NB4 (cell line): Measurements from ENCODE around the gene TMEM95.

Experiments
- MYC ChIP-seq: IDR thresholded peaks from 2 replicates; pipeline ENCODE4 v1.6.1; 2011; ENCODE audit warnings: low read depth, low read length
- POLR2A ChIP-seq: IDR thresholded peaks from 2 replicates; pipeline ENCODE4 v1.6.1; 2011; ENCODE audit warnings: mild to moderate bottlenecking; ENCODE audit not compliant: insufficient read length; ENCODE audit errors: extremely low read depth
- TF ChIP-seq, protein P1 (sequence below): IDR thresholded peaks from 2 replicates; pipeline ENCODE4 v1.6.1; 2011; ENCODE audit warnings: low read depth, low read length
- TF ChIP-seq, protein P2 (sequence below): IDR thresholded peaks from one replicate; pipeline ENCODE4 v1.5.1; 2012; ENCODE audit warnings: low read depth, low read length

DNA sequence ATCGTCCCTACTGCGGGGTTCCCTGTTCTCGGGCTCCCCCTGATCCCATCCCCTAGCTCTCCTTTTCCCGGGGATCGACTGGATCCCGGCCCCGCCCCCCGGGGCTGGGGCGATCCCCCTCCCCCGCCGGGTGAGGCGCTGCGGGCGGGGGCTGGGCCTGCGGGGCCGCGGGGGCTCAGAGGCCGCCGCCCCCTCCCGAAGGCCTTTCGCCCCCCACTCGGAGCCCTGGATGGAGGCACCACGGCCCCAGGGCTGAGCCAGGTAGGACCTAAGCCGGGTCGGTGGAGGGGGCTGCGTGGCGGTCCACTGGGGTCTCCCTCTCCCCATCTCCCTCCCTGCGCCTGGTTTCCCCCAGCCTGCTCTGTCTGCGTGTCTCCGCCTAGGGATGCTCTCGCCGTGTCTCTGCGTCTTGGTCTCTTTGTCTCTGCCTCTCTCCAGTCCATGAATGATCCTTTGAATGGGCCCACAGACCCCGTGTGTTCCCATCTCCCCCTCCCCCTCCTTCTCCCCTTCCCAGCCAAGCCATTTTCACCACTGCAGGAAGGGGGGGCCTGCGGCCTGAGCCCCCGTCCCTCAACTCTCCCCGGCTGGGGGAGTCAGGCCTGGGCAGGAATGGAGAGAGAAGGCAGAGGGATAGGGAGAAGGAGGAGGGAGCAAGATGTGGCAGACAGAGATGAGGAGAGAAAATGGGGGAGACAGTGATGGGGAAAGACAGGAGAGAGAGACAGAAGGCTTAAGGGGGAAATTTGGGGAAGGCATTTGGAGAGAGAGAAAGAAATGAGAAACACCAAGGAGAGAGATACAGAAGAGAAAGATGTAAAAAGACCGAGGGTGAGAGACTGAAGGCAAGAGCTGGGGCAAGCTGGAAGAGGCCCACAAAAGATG lies 50.6 kb downstream of the TMEM95 start:
- TF ChIP-seq POLR2A (no peak), MYC (no peak)
- TF ChIP-seq, protein P1, sequence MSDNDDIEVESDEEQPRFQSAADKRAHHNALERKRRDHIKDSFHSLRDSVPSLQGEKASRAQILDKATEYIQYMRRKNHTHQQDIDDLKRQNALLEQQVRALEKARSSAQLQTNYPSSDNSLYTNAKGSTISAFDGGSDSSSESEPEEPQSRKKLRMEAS = no peak
- TF ChIP-seq, protein P2, sequence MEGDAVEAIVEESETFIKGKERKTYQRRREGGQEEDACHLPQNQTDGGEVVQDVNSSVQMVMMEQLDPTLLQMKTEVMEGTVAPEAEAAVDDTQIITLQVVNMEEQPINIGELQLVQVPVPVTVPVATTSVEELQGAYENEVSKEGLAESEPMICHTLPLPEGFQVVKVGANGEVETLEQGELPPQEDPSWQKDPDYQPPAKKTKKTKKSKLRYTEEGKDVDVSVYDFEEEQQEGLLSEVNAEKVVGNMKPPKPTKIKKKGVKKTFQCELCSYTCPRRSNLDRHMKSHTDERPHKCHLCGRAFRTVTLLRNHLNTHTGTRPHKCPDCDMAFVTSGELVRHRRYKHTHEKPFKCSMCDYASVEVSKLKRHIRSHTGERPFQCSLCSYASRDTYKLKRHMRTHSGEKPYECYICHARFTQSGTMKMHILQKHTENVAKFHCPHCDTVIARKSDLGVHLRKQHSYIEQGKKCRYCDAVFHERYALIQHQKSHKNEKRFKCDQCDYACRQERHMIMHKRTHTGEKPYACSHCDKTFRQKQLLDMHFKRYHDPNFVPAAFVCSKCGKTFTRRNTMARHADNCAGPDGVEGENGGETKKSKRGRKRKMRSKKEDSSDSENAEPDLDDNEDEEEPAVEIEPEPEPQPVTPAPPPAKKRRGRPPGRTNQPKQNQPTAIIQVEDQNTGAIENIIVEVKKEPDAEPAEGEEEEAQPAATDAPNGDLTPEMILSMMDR = no peak
